GM12891 (cell line): Measurements from ENCODE around the gene FOXO1.

Experiments used
- PAX5 ChIP-seq: IDR thresholded peaks from 2 replicates; pipeline ENCODE4 v1.6.1; 2011; ENCODE audit warnings: low read length, moderate library complexity, mild to moderate bottlenecking; ENCODE audit not compliant: insufficient read depth, severe bottlenecking
- POLR2A ChIP-seq: IDR thresholded peaks from 2 replicates; pipeline ENCODE4 v1.6.1; 2011; ENCODE audit warnings: low read depth, low read length, control low read depth
- POLR2AphosphoS5 ChIP-seq: IDR thresholded peaks from 2 replicates; pipeline ENCODE4 v1.6.1; 2011; ENCODE audit warnings: low read depth, low read length, control low read depth
- SPI1 ChIP-seq: IDR thresholded peaks from 2 replicates; pipeline ENCODE4 v1.6.1; 2011; ENCODE audit warnings: low read depth, low read length, control low read depth
- TAF1 ChIP-seq: IDR thresholded peaks from 2 replicates; pipeline ENCODE4 v1.6.1; 2011; ENCODE audit warnings: low read depth, low read length, control low read depth

DNA sequence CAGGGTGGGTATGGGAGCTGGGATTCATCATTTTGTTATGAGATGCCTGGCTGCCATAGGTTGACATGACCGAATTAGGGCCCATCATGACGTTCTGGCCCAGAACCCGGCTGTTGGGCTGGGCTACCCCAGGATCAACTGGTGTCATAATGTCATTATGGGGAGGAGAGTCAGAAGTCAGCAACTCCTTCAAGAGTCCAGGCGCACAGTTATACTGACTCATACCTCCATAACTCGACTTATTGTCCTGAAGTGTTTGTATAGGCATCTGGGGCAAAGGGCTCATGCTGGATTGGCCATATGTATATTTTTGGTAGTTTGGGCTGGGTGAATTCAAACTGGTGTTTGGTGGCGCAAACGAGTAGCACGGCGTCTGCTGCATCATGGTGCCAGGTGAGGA, 106.5 kb downstream of the FOXO1 start:
- no peak for TF ChIP-seq PAX5
- TF ChIP-seq POLR2AphosphoS5: no peak
- no peak for TF ChIP-seq POLR2A
- TF ChIP-seq TAF1: no peak
- TF ChIP-seq SPI1: no peak
